Smooth muscle cell (in vitro differentiated cells): ENCODE data around the gene RNASE11. TPM values are rescaled to one million over a fixed set of nuclear protein-coding genes. Genes with fewer than 3 reads are reported as not detected.

Source experiments
- DNase-seq: peaks from one replicate; lab custom pipeline; 2025; ENCODE audit not compliant: unreplicated experiment; lab: John Stamatoyannopoulos, UW
- H2AFZ ChIP-seq: fragments of 200-600 bp; sonication (generic); 2 replicates; pipeline ENCODE4 v1.6.0; 2016; ENCODE audit warnings: antibody characterized with exemption, low read depth, mild to moderate bottlenecking
- H3F3A ChIP-seq: fragments of 200-600 bp; sonication (generic); 2 replicates; pipeline ENCODE4 v1.6.0; 2017; ENCODE audit warnings: antibody characterized with exemption, low read depth
- H3K27ac ChIP-seq: fragments of 200-600 bp; sonication (generic); 2 replicates; pipeline ENCODE4 v1.5.1; 2016; ENCODE audit warnings: low read depth, mild to moderate bottlenecking
- H3K27me3 ChIP-seq: fragments of 200-600 bp; sonication (generic); 2 replicates; pipeline ENCODE4 v1.6.1; 2016; ENCODE audit warnings: low read depth, mild to moderate bottlenecking
- H3K36me3 ChIP-seq: fragments of 200-600 bp; sonication (generic); 2 replicates; pipeline ENCODE4 v1.5.1; 2016; ENCODE audit warnings: low read depth
- H3K4me1 ChIP-seq: fragments of 200-600 bp; sonication (generic); 2 replicates; pipeline ENCODE4 v1.5.1; 2016; ENCODE audit warnings: low read depth
- H3K4me2 ChIP-seq: fragments of 200-600 bp; sonication (generic); 2 replicates; pipeline ENCODE4 v1.6.0; 2016; ENCODE audit warnings: mild to moderate bottlenecking
- H3K4me3 ChIP-seq: fragments of 200-600 bp; sonication (generic); 2 replicates; pipeline ENCODE4 v1.5.1; 2016; ENCODE audit warnings: mild to moderate bottlenecking
- H3K79me2 ChIP-seq: fragments of 200-600 bp; sonication (generic); 2 replicates; pipeline ENCODE4 v1.6.0; 2016; ENCODE audit warnings: low read depth, mild to moderate bottlenecking
- H3K9ac ChIP-seq: fragments of 200-600 bp; sonication (generic); 2 replicates; pipeline ENCODE4 v1.6.0; 2016; ENCODE audit warnings: low read depth
- H3K9me3 ChIP-seq: fragments of 200-600 bp; sonication (generic); replicated peaks from 2 replicates; pipeline ENCODE4 v1.5.1; 2016; ENCODE audit warnings: low read depth
- H4K20me1 ChIP-seq: fragments of 200-600 bp; sonication (generic); 2 replicates; pipeline ENCODE4 v1.6.0; 2016; ENCODE audit warnings: low read depth
- CTCF ChIP-seq: fragments of 200-600 bp; sonication (generic); IDR thresholded peaks from 2 replicates; pipeline ENCODE4 v1.5.1; 2017; ENCODE audit warnings: borderline replicate concordance, mild to moderate bottlenecking, antibody characterized with exemption; ENCODE audit not compliant: insufficient read depth, poor library complexity, severe bottlenecking
- WGBS: methylation state at CpG from one replicate; pipeline ENCODE4 v1.1.7; 2016; ENCODE audit warnings: low lambda C conversion rate; 5-methylcytosine and 5-hydroxymethylcytosine counted together
- polyA plus RNA-seq: library from polyadenylated mRNA; unstranded; fragments of >200 nt; fragmentation: Nextera tagmentation; extraction: Ambion mirVana; gene quantifications from 2 replicates; pipeline ENCODE4 v1.2.1, GENCODE V29; 2016
- total RNA-seq: library from RNA; depleted of rRNA; stranded (reverse); fragments of >200 nt; gene quantifications from 2 replicates; pipeline ENCODE4 v1.2.3, GENCODE V29; 2014

The RNASE11 gene
- total RNA-seq (not detected in 2 replicates), polyA plus RNA-seq (not detected in 2 replicates)

- Histone ChIP-seq H3F3A (no peaks in the 10 kb centered on the region), H3K27me3 (no peaks in the 10 kb centered on the region), H3K4me2 (no peak within 1 kb of the TSS), H3K4me3 (no peak within 1 kb of the TSS), H3K9ac (no peak within 1 kb of the TSS), H2AFZ (no peak within 1 kb of the TSS), H3K4me1 (no peaks in the 10 kb centered on the region), H4K20me1 (no peaks in the 10 kb centered on the region), H3K27ac (no peak within 1 kb of the TSS), H3K36me3 (no peaks in the 10 kb centered on the region), H3K9me3 (no peaks in the 10 kb centered on the region), H3K79me2 (no peaks in the 10 kb centered on the region)
- no peak for DNase-seq
- WGBS = 94% methylated on average over 6 of the region's 6 CpGs
- TF ChIP-seq CTCF = no peak
Observed at GRCh38 chr14:20587489-20588154, at the start of gene RNASE11. Gene RNASE11, minus strand, starts transcription at chr14:20588001.

GRCh38 chr14:20632831-20633691 is 45.3 kb upstream of the RNASE11 start:
- Histone ChIP-seq H2AFZ (no peak overlapping the region), H3K9me3 (no peaks in the 10 kb centered on the region), H3F3A (peaks cover 5% of the 10 kb centered on the region), H3K36me3 (no peaks in the 10 kb centered on the region), H3K4me2 (peak overlapping the region; percentile 93), H3K4me1 (peaks cover 10% of the 10 kb centered on the region), H3K27me3 (peaks cover 18% of the 10 kb centered on the region), H4K20me1 (no peaks in the 10 kb centered on the region), H3K4me3 (peak overlapping the region; percentile 51), H3K79me2 (no peaks in the 10 kb centered on the region), H3K9ac (no peak overlapping the region), H3K27ac (no peak overlapping the region)
- no peak for TF ChIP-seq CTCF
- 2% methylated on average over 45 of the region's 45 CpGs for WGBS
- no peak for DNase-seq

GRCh38 chr14:20632448-20632830 is 44.6 kb upstream of the RNASE11 start:
- peaks cover 5% of the 10 kb centered on the region for H3F3A ChIP-seq
- DNase-seq = no peak
- no peak overlapping the region for H2AFZ ChIP-seq

More at GRCh38 chr14:20632448-20632830, 44.6 kb upstream of the RNASE11 start:
- Histone ChIP-seq H3K4me1 (peaks cover 13% of the 10 kb centered on the region), H3K9me3 (no peaks in the 10 kb centered on the region), H3K27me3 (peaks cover 18% of the 10 kb centered on the region), H3K4me2 (peak overlapping the region; percentile 93), H4K20me1 (no peaks in the 10 kb centered on the region), H3K4me3 (peak overlapping the region; percentile 51), H3K9ac (no peak overlapping the region), H3K27ac (no peak overlapping the region), H3K36me3 (no peaks in the 10 kb centered on the region), H3K79me2 (no peaks in the 10 kb centered on the region)
- WGBS = 1% methylated on average over 19 of the region's 19 CpGs
- TF ChIP-seq CTCF = no peak
